Stimulated activated CD8-positive, alpha-beta memory T cell treated with anti-CD3 and anti-CD28 coated beads, Interleukin-4, amount 100 ng/mL, for 24 hours (primary cell): ENCODE measurements around the gene SENP6.
A peak's percentile ranks its signal among the peaks of the same experiment; 100 is the strongest.
"Not testable (repeated sequence)": the region's sequence is repeated elsewhere in the genome, so short reads cannot be mapped to it uniquely, and the experiment has no call there.

Source experiments
- DNase-seq: peaks from one replicate; pipeline ENCODE4 v3.0.0-alpha.2; 2020; ENCODE audit warnings: low read depth

SENP6 gene

GRCh38 chr6:75608304-75608703 lies 6.6 kb downstream of the SENP6 start:
- DNase-seq = no peak

- no peak for DNase-seq
Observed at GRCh38 chr6:75608956-75609533, 7.4 kb downstream of the SENP6 start.

- DNase-seq = no peak
Observed at GRCh38 chr6:75609639-75610590, 8.2 kb downstream of the SENP6 start.

GRCh38 chr6:75611011-75611701 lies 9.5 kb downstream of the SENP6 start:
- DNase-seq = no peak

GRCh38 chr6:75611702-75612375 lies 10.2 kb downstream of the SENP6 start:
- DNase-seq = peak; percentile 39

- no peak for DNase-seq
Observed at GRCh38 chr6:75612434-75612833, 10.8 kb downstream of the SENP6 start.

GRCh38 chr6:75613056-75613501 lies 11.4 kb downstream of the SENP6 start:
- DNase-seq = no peak

GRCh38 chr6:75618437-75618836 lies 16.8 kb downstream of the SENP6 start:
- no peak for DNase-seq

GRCh38 chr6:75619230-75619899 lies 17.7 kb downstream of the SENP6 start:
- no peak for DNase-seq

- DNase-seq = no peak
Observed at GRCh38 chr6:75620381-75621304, 19.0 kb downstream of the SENP6 start.

- DNase-seq = no peak
Observed at GRCh38 chr6:75621846-75622245, 20.2 kb downstream of the SENP6 start.

- no peak for DNase-seq
Observed at GRCh38 chr6:75623491-75623890, 21.8 kb downstream of the SENP6 start.

- no peak for DNase-seq
Observed at GRCh38 chr6:75624335-75624734, 22.7 kb downstream of the SENP6 start.

- no peak for DNase-seq
Observed at GRCh38 chr6:75624988-75625387, 23.3 kb downstream of the SENP6 start.

GRCh38 chr6:75626561-75626960 lies 24.9 kb downstream of the SENP6 start:
- no peak for DNase-seq

- not testable (repeated sequence) for DNase-seq
Observed at GRCh38 chr6:75627708-75628107, 26.0 kb downstream of the SENP6 start.

GRCh38 chr6:75631859-75632635 lies 30.4 kb downstream of the SENP6 start:
- DNase-seq = no peak

GRCh38 chr6:75633045-75633444 lies 31.4 kb downstream of the SENP6 start:
- no peak for DNase-seq

- no peak for DNase-seq
Observed at GRCh38 chr6:75642311-75642710, 40.6 kb downstream of the SENP6 start.

GRCh38 chr6:75643173-75643572 lies 41.5 kb downstream of the SENP6 start:
- no peak for DNase-seq
